Upper lobe of left lung (tissue), 6 donors: Measurements from ENCODE around the gene NUPR1. TPM values are rescaled to one million over a fixed set of nuclear protein-coding genes. Genes with fewer than 3 reads are reported as not detected.

ENCODE experiments used
- ATAC-seq, 2 donors: fragments of 200-7000 bp; cut with Tn5 transposase; one replicate each; pipeline ENCODE4 v1.9.1; 2022; ENCODE audit warnings: mild to moderate bottlenecking in 2 of 2, moderate library complexity in 2 of 2; ENCODE audit not compliant: low FRiP score in 2 of 2
- DNase-seq, 2 donors: peaks; one replicate each; pipeline ENCODE4 v3.0.0-alpha.2; 2019 to 2020
- H3K27ac ChIP-seq, 4 donors: fragments of 200-600 bp; sonication (generic); one replicate each; pipeline ENCODE4 v1.5.1; 2016 to 2019
- H3K27me3 ChIP-seq, 4 donors: fragments of 200-600 bp; sonication (generic); one replicate each; pipeline ENCODE4 v1.5.1; 2017 to 2019
- H3K36me3 ChIP-seq, 4 donors: fragments of 200-600 bp; sonication (generic); one replicate each; pipeline ENCODE4 v1.5.1; 2016 to 2019
- H3K4me1 ChIP-seq, 4 donors: fragments of 200-600 bp; sonication (generic); one replicate each; pipeline ENCODE4 v1.5.1; 2018 to 2019
- H3K4me3 ChIP-seq, 4 donors: fragments of 200-600 bp; sonication (generic); one replicate each; pipeline ENCODE4 v1.5.1; 2017 to 2019; ENCODE audit warnings: mild to moderate bottlenecking in 2 of 4, moderate library complexity in 1 of 4
- H3K9me3 ChIP-seq, 4 donors: fragments of 200-600 bp; sonication (generic); one replicate each; pipeline ENCODE4 v1.5.1; 2018 to 2019
- CTCF ChIP-seq, 6 experiments: fragments of 450-650 bp in 4 of 6; fragments of 200-600 bp in 2 of 6; sonication (generic) in 2 of 6; IDR thresholded peaks; one replicate each; pipeline ENCODE4 v1.5.1; 2016 to 2019; ENCODE audit warnings: antibody characterized with exemption in 6 of 6
- EP300 ChIP-seq, 4 donors: sonication (generic); formaldehyde crosslinking; IDR thresholded peaks; one replicate each; pipeline ENCODE4 v1.5.1; 2017; ENCODE audit warnings: antibody characterized with exemption in 4 of 4, control low read depth in 2 of 4
- POLR2A ChIP-seq, 4 donors: fragments of 450-650 bp; IDR thresholded peaks; one replicate each; pipeline ENCODE4 v1.5.1; 2016 to 2017; ENCODE audit warnings: antibody characterized with exemption in 4 of 4, mild to moderate bottlenecking in 2 of 4
- POLR2AphosphoS5 ChIP-seq, 2 donors: sonication (generic); formaldehyde crosslinking; IDR thresholded peaks; one replicate each; pipeline ENCODE4 v1.5.1; 2017; ENCODE audit warnings: antibody characterized with exemption in 2 of 2
- WGBS, 2 donors: methylation state at CpG; one replicate each; pipeline ENCODE4 v1.1.5; 2017 to 2018; 5-methylcytosine and 5-hydroxymethylcytosine counted together
- total RNA-seq, 6 donors: library from RNA; depleted of rRNA in 4 of 6; stranded (reverse); fragments of >200 nt in 4 of 6; gene quantifications; one replicate each; pipeline versions ENCODE4 v1.1.0 to v1.2.1, GENCODE V29; 2016 to 2021
- donor health status: DM: no; HTN: no; CAD: no; lungs with moderate emphysema.
- donor health status: DM: no; HTN: yes; CAD: no; lungs with severe emphysema.

NUPR1 gene
- total RNA-seq, 6 donors from 2014 or later = 34.1 to 294 (median 119) TPM

- Histone ChIP-seq H3K9me3 (no peaks in the 10 kb centered on the region), H3K27me3 (no peaks in the 10 kb centered on the region), H3K4me3 (no peak overlapping the region), H3K27ac (no peak overlapping the region), H3K36me3 (no peaks in the 10 kb centered on the region), H3K4me1 (peaks cover 0 to 12% (median 9%) of the 10 kb centered on the region in 4 donors)
- TF ChIP-seq EP300 (IDR thresholded peaks at IDR 0.05) = no peak
- TF ChIP-seq POLR2AphosphoS5 (IDR thresholded peaks at IDR 0.05) = no peak
- no peak for TF ChIP-seq CTCF (IDR thresholded peaks at IDR 0.05)
- no peak for TF ChIP-seq POLR2A (IDR thresholded peaks at IDR 0.05)
- WGBS, 2 donors = 87 to 89% methylated on average over 5 to 6 of the region's 6 CpGs
- DNase-seq = no peak
- ATAC-seq = no peak
Observed at GRCh38 chr16:28521436-28521835, 17.3 kb downstream of the NUPR1 start.

DNA sequence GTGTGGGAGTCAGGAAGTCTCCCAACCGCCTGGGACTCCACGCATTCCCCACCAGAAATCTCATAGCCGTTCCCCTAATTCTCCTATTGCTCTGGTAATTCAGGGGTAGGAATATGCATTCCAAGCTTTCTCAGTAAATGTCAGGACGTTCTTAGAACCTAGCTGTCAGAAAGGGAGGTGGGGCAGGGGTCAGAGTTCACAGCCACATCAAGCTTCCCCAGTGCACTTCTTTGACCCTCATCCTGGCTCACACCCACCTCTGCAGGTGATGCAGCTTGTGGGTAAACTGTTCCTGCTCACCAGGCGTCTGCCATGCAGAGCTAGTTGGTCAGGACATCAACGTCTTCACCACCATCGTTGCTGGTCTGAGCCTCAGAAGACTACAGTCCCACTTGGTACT lies 18.1 kb downstream of the NUPR1 start:
- no peak overlapping the region for H3K4me3 ChIP-seq
- WGBS, 2 donors = 73 to 75% methylated on average over 7 of the region's 7 CpGs
- TF ChIP-seq EP300 (IDR thresholded peaks at IDR 0.05) (no peak), CTCF (IDR thresholded peaks at IDR 0.05) (no peak), POLR2AphosphoS5 (IDR thresholded peaks at IDR 0.05) (no peak), POLR2A (IDR thresholded peaks at IDR 0.05) (no peak)
- H3K27ac ChIP-seq = no peak overlapping the region
- no peak for ATAC-seq
- H3K4me1 ChIP-seq = peaks cover 0 to 12% (median 9%) of the 10 kb centered on the region in 4 donors
- H3K36me3 ChIP-seq = no peaks in the 10 kb centered on the region
- DNase-seq = no peak
- H3K9me3 ChIP-seq = no peaks in the 10 kb centered on the region
- H3K27me3 ChIP-seq = no peaks in the 10 kb centered on the region

DNA sequence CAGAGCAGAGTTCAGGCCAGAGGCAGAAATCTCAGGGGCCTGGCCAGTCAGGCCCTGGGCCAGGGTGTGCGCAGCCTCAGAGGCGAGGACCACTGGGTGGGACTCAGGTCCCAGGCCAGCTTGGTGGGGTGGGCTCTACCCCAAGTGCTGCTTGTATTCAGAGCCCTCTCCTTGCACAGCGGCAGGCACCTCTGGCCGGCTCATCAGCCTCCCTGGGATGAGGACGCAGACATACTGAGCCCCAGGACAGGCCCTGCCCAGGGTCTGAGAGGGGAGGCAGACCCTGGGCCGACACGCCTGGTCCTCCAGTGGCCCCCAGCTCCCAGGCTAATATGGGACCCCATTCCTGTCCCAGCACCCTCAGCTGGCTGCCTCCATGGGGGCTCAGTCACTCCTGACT lies 24.5 kb downstream of the NUPR1 start:
- ATAC-seq (no peak), DNase-seq (no peak)
- Histone ChIP-seq H3K4me1 (no peaks in the 10 kb centered on the region), H3K4me3 (no peak overlapping the region), H3K9me3 (no peaks in the 10 kb centered on the region), H3K36me3 (no peaks in the 10 kb centered on the region), H3K27me3 (no peaks in the 10 kb centered on the region), H3K27ac (no peak overlapping the region)
- TF ChIP-seq CTCF (IDR thresholded peaks at IDR 0.05) = no peak
- no peak for TF ChIP-seq POLR2A (IDR thresholded peaks at IDR 0.05)
- no peak for TF ChIP-seq POLR2AphosphoS5 (IDR thresholded peaks at IDR 0.05)
- no peak for TF ChIP-seq EP300 (IDR thresholded peaks at IDR 0.05)
- WGBS, 2 donors = 83 to 93% methylated on average over 1 to 3 of the region's 7 CpGs

DNA sequence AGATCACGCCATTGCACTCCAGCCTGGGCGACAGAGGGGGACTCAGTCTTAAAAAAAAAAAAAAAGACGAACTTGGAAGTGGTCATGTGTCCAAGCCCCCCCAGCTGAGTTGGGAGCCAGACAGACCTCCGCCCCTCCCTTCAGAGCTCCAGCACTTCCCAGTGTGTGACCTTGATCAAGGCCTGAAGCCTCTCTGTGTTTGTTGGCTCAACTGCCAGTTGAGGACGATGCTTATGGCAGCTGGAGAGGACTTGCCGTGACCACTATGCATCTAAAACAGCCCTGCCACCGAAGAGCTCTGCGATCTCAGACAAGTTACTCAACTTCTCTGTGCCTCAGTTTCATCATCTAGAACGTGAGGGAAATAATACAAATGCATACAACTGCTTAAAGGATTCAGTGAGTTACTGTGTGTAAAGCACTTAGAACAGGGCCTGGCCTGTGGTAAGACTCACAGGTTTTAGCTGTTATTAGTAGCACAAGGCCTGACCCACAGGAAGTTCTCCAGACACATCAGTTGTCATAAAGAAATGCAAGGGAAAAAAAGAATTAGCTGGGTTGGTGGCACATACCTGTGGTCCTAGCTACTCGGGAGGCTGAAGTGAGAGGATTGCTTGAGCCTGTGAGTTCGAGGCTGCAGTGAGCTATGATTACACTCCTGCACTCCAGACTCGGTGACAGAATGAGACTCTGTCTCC lies 25.1 kb downstream of the NUPR1 start:
- Histone ChIP-seq H3K36me3 (no peaks in the 10 kb centered on the region), H3K9me3 (no peaks in the 10 kb centered on the region), H3K27ac (no peak overlapping the region), H3K27me3 (no peaks in the 10 kb centered on the region), H3K4me1 (no peaks in the 10 kb centered on the region), H3K4me3 (no peak overlapping the region)
- WGBS, 2 donors = 81 to 82% methylated on average over 12 of the region's 12 CpGs
- DNase-seq (no peak), ATAC-seq (no peak)
- TF ChIP-seq POLR2AphosphoS5 (IDR thresholded peaks at IDR 0.05) (no peak), CTCF (IDR thresholded peaks at IDR 0.05) (no peak), EP300 (IDR thresholded peaks at IDR 0.05) (no peak), POLR2A (IDR thresholded peaks at IDR 0.05) (no peak)
